HepG2 (cell line): Measurements from ENCODE around the gene TUBA4B. TPM values are rescaled to one million over a fixed set of nuclear protein-coding genes. Genes with fewer than 3 reads are reported as not detected.

Experiments
- ATF7-NPFF ChIP-seq: sonication (generic); formaldehyde crosslinking; IDR thresholded peaks from 2 replicates; pipeline ENCODE4 v1.8.1; 2023; ENCODE audit warnings: mild to moderate bottlenecking, low read depth, missing genetic modification reagents, moderate library complexity
- CBX2 ChIP-seq, 2 experiments: fragments of 200-600 bp in 1 of 2; sonication (generic); formaldehyde crosslinking in 1 of 2; IDR thresholded peaks; 2 replicates each; pipeline versions ENCODE4 v1.7.0 to v1.8.1; 2018 to 2022; ENCODE audit warnings: low read depth in 2 of 2, low read length in 1 of 2, mild to moderate bottlenecking in 1 of 2, missing genetic modification reagents in 1 of 2
- CSRNP1 ChIP-seq: sonication (generic); formaldehyde crosslinking; IDR thresholded peaks from 2 replicates; pipeline ENCODE4 v1.8.1; 2023; ENCODE audit warnings: mild to moderate bottlenecking, missing genetic modification reagents
- ELF1 ChIP-seq: sonication (generic); formaldehyde crosslinking; IDR thresholded peaks from 2 replicates; pipeline ENCODE4 v1.4.0; 2020; ENCODE audit warnings: missing genetic modification reagents
- FOXC1 ChIP-seq: sonication (generic); formaldehyde crosslinking; IDR thresholded peaks from 2 replicates; pipeline ENCODE4 v1.8.0; 2022; ENCODE audit warnings: mild to moderate bottlenecking, missing genetic modification reagents, borderline replicate concordance
- FOXO4 ChIP-seq: sonication (generic); formaldehyde crosslinking; conservative IDR thresholded peaks from 2 replicates; pipeline ENCODE4 v1.8.1; 2023; ENCODE audit warnings: missing genetic modification reagents
- GLI4 ChIP-seq: sonication (generic); formaldehyde crosslinking; IDR thresholded peaks from 2 replicates; pipeline ENCODE4 v1.5.1; 2020; ENCODE audit warnings: missing genetic modification reagents, mild to moderate bottlenecking, moderate library complexity, borderline replicate concordance
- MTA3 ChIP-seq: sonication (generic); formaldehyde crosslinking; IDR thresholded peaks from 2 replicates; pipeline ENCODE4 v1.4.0; 2020; ENCODE audit warnings: missing genetic modification reagents
- NONO ChIP-seq, 2 experiments: fragments of 450-650 bp in 1 of 2; sonication (generic) in 1 of 2; formaldehyde crosslinking in 1 of 2; IDR thresholded peaks in 1 of 2; conservative IDR thresholded peaks in 1 of 2; 2 replicates each; pipeline versions ENCODE4 v1.6.1 to v1.8.0; 2017 to 2022; ENCODE audit warnings: mild to moderate bottlenecking in 1 of 2, missing genetic modification reagents in 1 of 2, moderate library complexity in 1 of 2
- PCBP1 ChIP-seq: fragments of 200-400 bp; formaldehyde crosslinking; IDR thresholded peaks from 2 replicates; pipeline ENCODE4 v1.6.1; 2017; ENCODE audit warnings: mild to moderate bottlenecking, low read depth, low read length, borderline replicate concordance
- PLRG1 ChIP-seq: fragments of 450-650 bp; conservative IDR thresholded peaks from 2 replicates; pipeline ENCODE4 v1.6.1; 2016
- SKI ChIP-seq: fragments of 450-650 bp; IDR thresholded peaks from one replicate; pipeline ENCODE4 v1.6.1; 2018; ENCODE audit warnings: mild to moderate bottlenecking; ENCODE audit not compliant: partially characterized antibody
- SOX13 ChIP-seq, 3 experiments: fragments of 450-650 bp in 1 of 3; sonication (generic) in 1 of 3; formaldehyde crosslinking in 1 of 3; IDR thresholded peaks in 2 of 3; conservative IDR thresholded peaks in 1 of 3; 2 replicates each; pipeline versions ENCODE4 v1.5.0 to v1.6.1; 2016 to 2020; ENCODE audit warnings: antibody characterized with exemption in 1 of 3, mild to moderate bottlenecking in 1 of 3, missing compliant biosample characterization in 1 of 3, missing genetic modification reagents in 1 of 3, moderate library complexity in 1 of 3
- TAF15 ChIP-seq: fragments of 200-400 bp; formaldehyde crosslinking; IDR thresholded peaks from one replicate; pipeline ENCODE4 v1.6.1; 2018; ENCODE audit warnings: mild to moderate bottlenecking, low read depth, low read length; ENCODE audit not compliant: poor library complexity, severe bottlenecking
- TCF7L2 ChIP-seq: IDR thresholded peaks from 2 replicates; pipeline ENCODE4 v1.6.1; 2011; ENCODE audit warnings: mild to moderate bottlenecking, low read depth, low read length, moderate library complexity
- UBTF ChIP-seq: sonication (generic); formaldehyde crosslinking; IDR thresholded peaks from 2 replicates; pipeline ENCODE4 v1.4.0; 2020; ENCODE audit warnings: mild to moderate bottlenecking, missing genetic modification reagents
- ZFP36L1 ChIP-seq: sonication (generic); formaldehyde crosslinking; IDR thresholded peaks from 2 replicates; pipeline ENCODE4 v1.8.0; 2022; ENCODE audit warnings: mild to moderate bottlenecking, missing genetic modification reagents, moderate library complexity
- ZFP82 ChIP-seq: sonication (generic); formaldehyde crosslinking; IDR thresholded peaks from 2 replicates; pipeline ENCODE4 v1.5.1; 2020; ENCODE audit warnings: mild to moderate bottlenecking, missing genetic modification reagents, borderline replicate concordance
- ZNF276 ChIP-seq: sonication (generic); formaldehyde crosslinking; IDR thresholded peaks from 2 replicates; pipeline ENCODE4 v1.4.0; 2020; ENCODE audit warnings: mild to moderate bottlenecking, low read depth, missing genetic modification reagents
- ZNF788 ChIP-seq: sonication (generic); formaldehyde crosslinking; IDR thresholded peaks from 2 replicates; pipeline ENCODE4 v1.5.0; 2020; ENCODE audit warnings: mild to moderate bottlenecking, missing genetic modification reagents, borderline replicate concordance
- polyA plus RNA-seq, 8 experiments: library from polyadenylated mRNA; depleted of rRNA in 3 of 8; stranded (reverse) in 7 of 8; unstranded in 1 of 8; fragments of >200 nt; fragmentation: Illumina TruSeq in 4 of 8; extraction: Trizol in 4 of 8; gene quantifications; 2 replicates each; pipeline versions ENCODE4 v1.2.1 to v1.2.3, GENCODE V29; 2011 to 2016; ENCODE audit warnings: low read depth in 4 of 8, missing spikeins in 1 of 8, mixed read lengths in 1 of 8; ENCODE audit not compliant: insufficient read depth in 1 of 8
- total RNA-seq, 5 experiments: library from RNA; depleted of rRNA; stranded (reverse); fragments of >200 nt; fragmentation: Illumina TruSeq; extraction: Trizol; gene quantifications; 2 replicates each; pipeline ENCODE4 v1.2.3, GENCODE V29; 2016; ENCODE audit warnings: low read depth in 1 of 5

The TUBA4B gene
- total and polyA plus RNA-seq, 2 of the 13 experiments (the other 11 are each of a cell fraction or from before 2014, with no cell fraction given) = 0.18 to 0.22 TPM

GRCh38 chr2:219206328-219207133, 46.5 kb upstream of the TUBA4B start, which contains the start of gene ZFAND2B (continued):
- TF ChIP-seq FOXO4 (CRISPR knock-in tag) (no peak), ZFP82 (CRISPR knock-in tag) (no peak), PLRG1 (no peak), FOXC1 (peak; percentile 95), SKI (peak; percentile 31), TCF7L2 (no peak), ZNF276 (CRISPR knock-in tag) (no peak; the same call in 1 of the 2 replicates), ATF7-NPFF (CRISPR knock-in tag) (peak; percentile 96), NONO (IDR thresholded peaks at IDR 0.05) (no peak), NONO (CRISPR knock-in tag; conservative IDR thresholded peaks at IDR 0.05) (peak; percentile 74), MTA3 (CRISPR knock-in tag) (no peak), ZNF788 (CRISPR knock-in tag) (peak; percentile 67), TAF15 (peak; percentile 33), PCBP1 (0 out of 2 replicates have a peak, but pooled peaks have one; percentile 23), UBTF (CRISPR knock-in tag) (peak; percentile 78), GLI4 (CRISPR knock-in tag) (no peak; the same call in 1 of the 2 replicates), CSRNP1 (peak; percentile 89), ELF1 (CRISPR knock-in tag) (no peak; the same call in none of the 2 replicates), ZFP36L1 (CRISPR knock-in tag) (no peak), SOX13 (IDR thresholded peaks at IDR 0.05) (no peak), SOX13 (CRISPR knock-in tag; conservative IDR thresholded peaks at IDR 0.05 in 1 of 2, IDR thresholded peaks at IDR 0.05 in 1 of 2) (peak in 1 of 2 experiments; percentile 15; a peak in 1 of 4 replicates), CBX2 (IDR thresholded peaks at IDR 0.05; ENCODE audit: low read depth, low read length) (no peak), CBX2 (CRISPR knock-in tag; IDR thresholded peaks at IDR 0.05; ENCODE audit: low read depth) (peak; percentile 54; the same call in 1 of the 2 replicates)
